OCI-LY7 (cell line): ENCODE results near the gene METAP2. TPM values are rescaled to one million over a fixed set of nuclear protein-coding genes. Genes with fewer than 3 reads are reported as not detected.
"Not testable (repeated sequence)": the region's sequence is repeated elsewhere in the genome, so short reads cannot be mapped to it uniquely, and the experiment has no call there.

Experiments used
- BruUV-seq: library from RNA; stranded (reverse); fragments of 400-500 nt; replicated peaks from 2 replicates; lab custom pipeline; 2021; lab: Mats Ljungman, UMichigan
- CTCF ChIA-PET: fragments of 300-600 bp; sonication (Branson Sonifier 250); formaldehyde crosslinking; loops from one replicate; lab custom pipeline; 2022; ENCODE audit warnings: antibody characterized with exemption; ENCODE audit not compliant: unreplicated experiment; lab: Charles Lee
- POLR2A ChIA-PET: fragments of 300-600 bp; sonication (Branson Sonifier 250); formaldehyde crosslinking; loops from one replicate; lab custom pipeline; 2022; ENCODE audit warnings: antibody characterized with exemption; lab: Charles Lee
- DNase-seq: peaks from one replicate; pipeline ENCODE4 v3.0.0-alpha.2; 2015; ENCODE audit warnings: low spot score
- H2AFZ ChIP-seq: fragments of 200-600 bp; sonication (generic), shearing (Covaris generic); 2 replicates; pipeline ENCODE4 v1.6.1; 2014; ENCODE audit warnings: mild to moderate bottlenecking, antibody characterized with exemption, low read length, moderate library complexity
- H3K27ac ChIP-seq: fragments of 200-600 bp; sonication (generic); 2 replicates; pipeline ENCODE4 v1.5.1; 2014; ENCODE audit warnings: mixed run types, low read depth, mild to moderate bottlenecking, moderate library complexity, low read length, inconsistent platforms; ENCODE audit not compliant: poor library complexity, severe bottlenecking
- H3K36me3 ChIP-seq: fragments of 200-600 bp; sonication (generic); 2 replicates; pipeline ENCODE4 v1.6.1; 2014; ENCODE audit warnings: mild to moderate bottlenecking, antibody characterized with exemption, low read length, moderate library complexity, mixed read lengths; ENCODE audit not compliant: insufficient read depth
- H3K4me1 ChIP-seq: fragments of 200-600 bp; sonication (generic); 2 replicates; pipeline ENCODE4 v1.5.1; 2014; ENCODE audit warnings: mild to moderate bottlenecking, low read length; ENCODE audit not compliant: insufficient read depth, poor library complexity, severe bottlenecking
- H3K4me2 ChIP-seq: fragments of 200-600 bp; sonication (generic); 2 replicates; pipeline ENCODE4 v1.6.1; 2014; ENCODE audit warnings: mild to moderate bottlenecking, low read length
- H3K4me3 ChIP-seq: fragments of 200-600 bp; sonication (generic); 2 replicates; pipeline ENCODE4 v1.5.1; 2014; ENCODE audit warnings: mild to moderate bottlenecking, low read depth, low read length; ENCODE audit not compliant: poor library complexity, severe bottlenecking
- H3K79me2 ChIP-seq: fragments of 200-600 bp; sonication (generic); 2 replicates; pipeline ENCODE4 v1.6.1; 2016; ENCODE audit warnings: low read depth, mild to moderate bottlenecking, low read length, moderate library complexity, mixed read lengths; ENCODE audit not compliant: insufficient read depth
- H3K9me2 ChIP-seq: fragments of 200-600 bp; sonication (generic); 2 replicates; pipeline ENCODE4 v1.6.1; 2016; ENCODE audit warnings: mild to moderate bottlenecking, low read length, mixed read lengths; ENCODE audit not compliant: insufficient read depth
- H3K9me3 ChIP-seq: fragments of 200-600 bp; sonication (generic); 2 replicates; pipeline ENCODE4 v1.6.1; 2014; ENCODE audit warnings: mild to moderate bottlenecking, mixed run types, low read length, mixed read lengths
- H4K20me1 ChIP-seq: fragments of 200-600 bp; sonication (generic); 2 replicates; pipeline ENCODE4 v1.6.1; 2014; ENCODE audit warnings: mild to moderate bottlenecking, antibody characterized with exemption, low read length, moderate library complexity, mixed read lengths; ENCODE audit not compliant: insufficient read depth
- EZH2phosphoT487 ChIP-seq: fragments of 200-600 bp; sonication (generic); IDR thresholded peaks from 2 replicates; pipeline ENCODE4 v1.6.1; 2018; ENCODE audit warnings: low read depth, borderline replicate concordance, mild to moderate bottlenecking, mixed run types, antibody characterized with exemption, low read length, moderate library complexity, mixed read lengths
- intact Hi-C: fragments of 100-400 bp; cut with micrococcal nuclease; formaldehyde crosslinking; loops from one replicate; pipeline ENCODE4 v1.10.0; 2022; ENCODE audit not compliant: unreplicated experiment
- total RNA-seq, 2 experiments: library from RNA; depleted of rRNA in 1 of 2; stranded (reverse); fragments of >200 nt in 1 of 2; shearing (Covaris generic) in 1 of 2; gene quantifications; 2 replicates each; pipeline ENCODE4 v1.2.3, GENCODE V29; 2014 to 2022
- TF ChIP-seq, protein P1 (sequence below): fragments of 200-600 bp; sonication (generic); conservative IDR thresholded peaks from 2 replicates; pipeline ENCODE4 v1.5.1; 2014; ENCODE audit warnings: mild to moderate bottlenecking, antibody characterized with exemption, low read length, moderate library complexity, mixed read lengths

METAP2 gene
- total RNA-seq, 2 experiments from 2014 or later, result 90.3 to 177 TPM

DNA sequence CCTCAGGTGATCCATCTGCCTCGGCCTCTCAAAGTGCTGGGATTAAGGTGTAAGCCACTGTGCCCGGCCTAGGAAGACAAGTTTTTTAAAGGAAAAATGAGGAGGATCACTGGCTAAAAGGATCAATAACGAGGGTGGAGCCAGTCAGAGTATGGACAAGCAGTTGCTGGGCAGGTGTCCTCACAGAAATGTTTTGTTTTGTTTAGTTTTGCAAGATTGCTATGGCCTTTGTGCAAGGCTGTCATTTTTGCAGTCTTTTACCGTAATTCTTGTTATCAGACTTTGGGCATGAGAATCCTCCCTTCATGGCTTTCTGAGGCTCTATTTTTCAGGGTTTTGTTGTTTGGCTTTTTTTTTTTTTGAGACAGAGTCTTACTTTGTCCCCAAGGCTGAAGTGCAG, 11.9 kb upstream of the METAP2 start:
- Histone ChIP-seq H3K4me3 (no peak overlapping the region), H3K4me2 (no peak overlapping the region), H3K4me1 (peaks cover 23% of the 10 kb centered on the region), H3K79me2 (no peaks in the 10 kb centered on the region), H3K36me3 (no peaks in the 10 kb centered on the region), H2AFZ (peak overlapping the region; percentile 55; the same call in 1 of the 2 replicates), H3K9me2 (no peaks in the 10 kb centered on the region), H3K9me3 (peaks cover 20% of the 10 kb centered on the region), H4K20me1 (no peaks in the 10 kb centered on the region), H3K27ac (no peak overlapping the region)
- TF ChIP-seq, protein P1, sequence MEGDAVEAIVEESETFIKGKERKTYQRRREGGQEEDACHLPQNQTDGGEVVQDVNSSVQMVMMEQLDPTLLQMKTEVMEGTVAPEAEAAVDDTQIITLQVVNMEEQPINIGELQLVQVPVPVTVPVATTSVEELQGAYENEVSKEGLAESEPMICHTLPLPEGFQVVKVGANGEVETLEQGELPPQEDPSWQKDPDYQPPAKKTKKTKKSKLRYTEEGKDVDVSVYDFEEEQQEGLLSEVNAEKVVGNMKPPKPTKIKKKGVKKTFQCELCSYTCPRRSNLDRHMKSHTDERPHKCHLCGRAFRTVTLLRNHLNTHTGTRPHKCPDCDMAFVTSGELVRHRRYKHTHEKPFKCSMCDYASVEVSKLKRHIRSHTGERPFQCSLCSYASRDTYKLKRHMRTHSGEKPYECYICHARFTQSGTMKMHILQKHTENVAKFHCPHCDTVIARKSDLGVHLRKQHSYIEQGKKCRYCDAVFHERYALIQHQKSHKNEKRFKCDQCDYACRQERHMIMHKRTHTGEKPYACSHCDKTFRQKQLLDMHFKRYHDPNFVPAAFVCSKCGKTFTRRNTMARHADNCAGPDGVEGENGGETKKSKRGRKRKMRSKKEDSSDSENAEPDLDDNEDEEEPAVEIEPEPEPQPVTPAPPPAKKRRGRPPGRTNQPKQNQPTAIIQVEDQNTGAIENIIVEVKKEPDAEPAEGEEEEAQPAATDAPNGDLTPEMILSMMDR, result no peak
- no peak for TF ChIP-seq EZH2phosphoT487
- ChIA-PET CTCF (no interaction called here), POLR2A (interaction anchor here (0.5 to 7.0 kb wide), 6 partner anchors 10 to 1296 kb away, joined by 3 to 35 read pairs (median 3); partner anchors contain the start of gene METAP2)
- intact Hi-C loops, result no loop called here
- DNase-seq, result no peak
- no TSS peak for BruUV-seq

DNA sequence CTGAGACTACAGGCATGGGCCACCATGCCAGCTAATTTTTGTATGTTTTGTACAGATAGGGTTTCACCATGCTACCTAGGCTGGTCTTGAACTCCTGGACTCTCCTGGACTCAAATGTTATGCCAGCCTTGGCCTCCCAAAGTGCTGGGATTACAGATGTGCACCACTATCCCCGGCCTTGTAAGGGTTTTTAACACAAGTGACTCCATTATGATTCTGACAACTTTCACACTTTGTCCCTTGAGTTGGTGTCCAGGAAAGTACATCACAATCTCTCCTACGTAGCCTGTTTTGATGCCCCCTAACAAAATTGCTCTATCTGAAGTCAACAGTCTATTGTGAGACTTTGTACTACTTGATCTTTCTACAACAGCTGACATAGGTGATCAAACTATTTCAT, 11.4 kb upstream of the METAP2 start:
- Histone ChIP-seq H3K9me3 (peaks cover 15% of the 10 kb centered on the region), H3K4me1 (peaks cover 28% of the 10 kb centered on the region), H3K9me2 (no peaks in the 10 kb centered on the region), H3K4me3 (no peak overlapping the region), H3K4me2 (no peak overlapping the region), H3K79me2 (no peaks in the 10 kb centered on the region), H2AFZ (peak overlapping the region; percentile 55; the same call in 1 of the 2 replicates), H3K36me3 (no peaks in the 10 kb centered on the region), H3K27ac (no peak overlapping the region), H4K20me1 (no peaks in the 10 kb centered on the region)
- ChIA-PET CTCF (no interaction called here), POLR2A (interaction anchor here (0.6 to 7.0 kb wide), 4 partner anchors 10 to 103 kb away, joined by 3 to 35 read pairs (median 3); partner anchors contain the start of gene METAP2)
- no peak for TF ChIP-seq EZH2phosphoT487
- TF ChIP-seq, protein P1, result no peak
- no peak for DNase-seq
- intact Hi-C loops, result no loop called here
- no TSS peak for BruUV-seq

DNA sequence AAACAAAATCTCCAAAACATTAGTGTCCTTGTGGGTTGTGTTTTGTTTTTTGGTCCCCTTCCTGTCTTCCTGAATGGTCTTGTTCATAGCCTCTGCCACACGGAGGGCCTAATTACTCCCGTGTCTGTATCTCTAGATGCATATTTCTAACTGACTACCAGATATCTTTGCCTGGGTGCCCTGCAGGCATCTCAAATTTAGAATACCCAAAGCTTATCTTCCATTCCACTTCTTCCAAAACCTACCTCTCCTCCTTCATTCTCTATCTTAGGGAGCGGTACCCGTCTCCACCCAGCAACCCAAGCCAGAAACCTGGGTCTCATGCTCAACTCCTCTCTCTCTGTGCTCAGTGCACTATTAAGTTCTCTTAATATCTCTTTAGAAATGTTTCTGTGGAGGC, 10.9 kb upstream of the METAP2 start:
- BruUV-seq, result no TSS peak
- no peak for DNase-seq
- Histone ChIP-seq H3K27ac (no peak overlapping the region), H3K4me2 (no peak overlapping the region), H3K79me2 (no peaks in the 10 kb centered on the region), H3K4me3 (no peak overlapping the region), H3K9me2 (no peaks in the 10 kb centered on the region), H3K36me3 (no peaks in the 10 kb centered on the region), H2AFZ (peak overlapping the region; percentile 55; the same call in 1 of the 2 replicates), H4K20me1 (no peaks in the 10 kb centered on the region), H3K4me1 (peaks cover 32% of the 10 kb centered on the region), H3K9me3 (peaks cover 10% of the 10 kb centered on the region)
- intact Hi-C loops, result no loop called here
- ChIA-PET POLR2A (interaction anchor here (0.6 to 7.0 kb wide), 2 partner anchors 9 to 275 kb away, joined by 4 to 35 read pairs; partner anchors contain the start of gene METAP2), CTCF (no interaction called here)
- TF ChIP-seq, protein P1, result no peak
- TF ChIP-seq EZH2phosphoT487, result no peak

DNA sequence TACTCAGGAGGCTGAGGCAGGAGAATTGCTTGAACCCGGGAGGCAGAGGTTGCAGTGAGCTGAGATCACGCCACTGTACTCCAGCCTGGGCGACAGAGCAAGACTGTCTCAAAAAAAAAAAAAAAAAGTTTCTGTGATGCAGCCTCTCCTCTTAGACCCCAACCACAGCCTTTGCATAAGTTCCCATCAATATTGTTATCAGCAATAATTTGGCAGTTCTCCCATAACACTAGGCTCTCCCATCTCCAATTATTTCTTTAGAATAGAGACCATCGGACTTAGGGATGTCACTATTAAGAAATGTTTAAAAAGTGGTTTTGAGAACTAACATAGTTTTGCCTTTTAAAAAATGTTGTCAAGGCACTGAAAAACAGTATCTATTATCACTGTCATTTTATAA, 10.2 kb upstream of the METAP2 start:
- H3K4me3 ChIP-seq, CTCF ChIA-PET, H3K79me2 ChIP-seq, H4K20me1 ChIP-seq, intact Hi-C loops, DNase-seq, H3K4me2 ChIP-seq, BruUV-seq, H3K9me2 ChIP-seq, H3K9me3 ChIP-seq, H2AFZ ChIP-seq, H3K36me3 ChIP-seq, H3K27ac ChIP-seq: not testable (repeated sequence)
- POLR2A ChIA-PET, result interaction anchor here (7.0 kb wide), 1 partner anchor 8 kb away, joined by 35 read pairs; the partner anchor contains the start of gene METAP2
- peaks cover 32% of the 10 kb centered on the region for H3K4me1 ChIP-seq
